ENCODE measurements around the gene SPEM3.
A peak's percentile ranks its signal among the peaks of the same experiment; 100 is the strongest.

SPEM3 gene

DNA sequence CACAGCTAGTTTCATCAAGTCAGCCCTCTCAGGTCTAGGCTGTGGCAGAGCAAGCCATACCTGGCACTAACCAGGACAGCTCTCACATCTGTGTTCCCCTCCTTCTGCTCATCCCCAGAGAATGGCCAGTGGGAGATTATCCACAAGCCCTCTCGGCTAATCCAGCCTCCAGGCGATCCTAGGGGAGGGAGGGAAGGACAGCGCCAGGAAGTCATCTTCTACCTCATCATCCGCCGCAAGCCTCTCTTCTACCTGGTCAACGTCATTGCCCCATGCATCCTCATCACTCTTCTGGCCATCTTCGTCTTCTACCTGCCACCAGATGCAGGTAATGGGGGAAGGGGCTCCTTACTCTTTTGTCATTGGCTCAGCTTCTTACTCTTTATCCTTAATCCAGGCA, 19.8 kb downstream of the SPEM3 start:
- TF ChIP-seq, protein P1, sequence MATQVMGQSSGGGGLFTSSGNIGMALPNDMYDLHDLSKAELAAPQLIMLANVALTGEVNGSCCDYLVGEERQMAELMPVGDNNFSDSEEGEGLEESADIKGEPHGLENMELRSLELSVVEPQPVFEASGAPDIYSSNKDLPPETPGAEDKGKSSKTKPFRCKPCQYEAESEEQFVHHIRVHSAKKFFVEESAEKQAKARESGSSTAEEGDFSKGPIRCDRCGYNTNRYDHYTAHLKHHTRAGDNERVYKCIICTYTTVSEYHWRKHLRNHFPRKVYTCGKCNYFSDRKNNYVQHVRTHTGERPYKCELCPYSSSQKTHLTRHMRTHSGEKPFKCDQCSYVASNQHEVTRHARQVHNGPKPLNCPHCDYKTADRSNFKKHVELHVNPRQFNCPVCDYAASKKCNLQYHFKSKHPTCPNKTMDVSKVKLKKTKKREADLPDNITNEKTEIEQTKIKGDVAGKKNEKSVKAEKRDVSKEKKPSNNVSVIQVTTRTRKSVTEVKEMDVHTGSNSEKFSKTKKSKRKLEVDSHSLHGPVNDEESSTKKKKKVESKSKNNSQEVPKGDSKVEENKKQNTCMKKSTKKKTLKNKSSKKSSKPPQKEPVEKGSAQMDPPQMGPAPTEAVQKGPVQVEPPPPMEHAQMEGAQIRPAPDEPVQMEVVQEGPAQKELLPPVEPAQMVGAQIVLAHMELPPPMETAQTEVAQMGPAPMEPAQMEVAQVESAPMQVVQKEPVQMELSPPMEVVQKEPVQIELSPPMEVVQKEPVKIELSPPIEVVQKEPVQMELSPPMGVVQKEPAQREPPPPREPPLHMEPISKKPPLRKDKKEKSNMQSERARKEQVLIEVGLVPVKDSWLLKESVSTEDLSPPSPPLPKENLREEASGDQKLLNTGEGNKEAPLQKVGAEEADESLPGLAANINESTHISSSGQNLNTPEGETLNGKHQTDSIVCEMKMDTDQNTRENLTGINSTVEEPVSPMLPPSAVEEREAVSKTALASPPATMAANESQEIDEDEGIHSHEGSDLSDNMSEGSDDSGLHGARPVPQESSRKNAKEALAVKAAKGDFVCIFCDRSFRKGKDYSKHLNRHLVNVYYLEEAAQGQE (IDR thresholded peaks at IDR 0.05; ENCODE audit: insufficient read depth in 1 of 2, low read depth in 2 of 2, low read length in 2 of 2), result no peak
- TF ChIP-seq POLR2AphosphoS5 (IDR thresholded peaks at IDR 0.05; ENCODE audit: low read depth, low read length) (no peak), TAF1 (IDR thresholded peaks at IDR 0.05; ENCODE audit: borderline replicate concordance, insufficient read depth, low read length) (no peak), SIN3A (IDR thresholded peaks at IDR 0.05; ENCODE audit: borderline replicate concordance, insufficient read depth, low read length) (no peak), FOXP2 (optimal IDR thresholded peaks at IDR 0.05; ENCODE audit: borderline replicate concordance, extremely low read depth, extremely low read length, insufficient read depth) (no peak)

DNA sequence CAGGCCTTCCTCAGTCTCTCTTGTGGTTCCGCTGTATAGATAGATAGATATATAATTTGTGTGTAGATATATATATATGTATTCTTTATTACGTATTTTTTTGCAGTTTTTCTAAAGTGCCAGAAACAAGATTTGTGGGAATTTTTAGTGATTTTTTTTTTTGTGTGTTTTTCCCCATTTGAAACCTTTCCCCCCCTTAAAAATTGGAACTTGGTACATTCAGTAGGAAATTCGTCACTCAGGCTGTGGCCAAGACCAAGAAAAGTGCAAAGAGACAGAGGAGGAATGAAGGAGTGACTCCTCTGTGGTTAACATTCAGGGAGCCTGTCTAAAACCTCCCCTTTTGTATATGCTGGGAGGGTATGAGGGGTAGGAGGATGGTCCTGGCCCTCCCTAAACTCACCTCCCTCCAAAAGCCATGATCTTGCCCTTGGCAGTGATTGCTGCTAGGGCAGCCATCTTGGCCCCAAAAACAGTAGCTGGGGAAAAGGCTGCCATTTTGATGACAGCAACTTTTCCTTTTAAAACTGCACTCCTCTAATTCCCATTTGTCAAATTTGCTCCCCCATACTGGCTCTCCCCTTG, 31.4 kb downstream of the SPEM3 start:
- TF ChIP-seq, protein P1 (IDR thresholded peaks at IDR 0.05; ENCODE audit: insufficient read depth in 1 of 2, low read depth in 2 of 2, low read length in 2 of 2), result no peak
- TF ChIP-seq FOXP2 (optimal IDR thresholded peaks at IDR 0.05; ENCODE audit: borderline replicate concordance, extremely low read depth, extremely low read length, insufficient read depth), result no peak
- no peak for TF ChIP-seq SIN3A (IDR thresholded peaks at IDR 0.05; ENCODE audit: borderline replicate concordance, insufficient read depth, low read length)
- no peak for TF ChIP-seq TAF1 (IDR thresholded peaks at IDR 0.05; ENCODE audit: borderline replicate concordance, insufficient read depth, low read length)
- no peak for TF ChIP-seq POLR2AphosphoS5 (IDR thresholded peaks at IDR 0.05; ENCODE audit: low read depth, low read length)

DNA sequence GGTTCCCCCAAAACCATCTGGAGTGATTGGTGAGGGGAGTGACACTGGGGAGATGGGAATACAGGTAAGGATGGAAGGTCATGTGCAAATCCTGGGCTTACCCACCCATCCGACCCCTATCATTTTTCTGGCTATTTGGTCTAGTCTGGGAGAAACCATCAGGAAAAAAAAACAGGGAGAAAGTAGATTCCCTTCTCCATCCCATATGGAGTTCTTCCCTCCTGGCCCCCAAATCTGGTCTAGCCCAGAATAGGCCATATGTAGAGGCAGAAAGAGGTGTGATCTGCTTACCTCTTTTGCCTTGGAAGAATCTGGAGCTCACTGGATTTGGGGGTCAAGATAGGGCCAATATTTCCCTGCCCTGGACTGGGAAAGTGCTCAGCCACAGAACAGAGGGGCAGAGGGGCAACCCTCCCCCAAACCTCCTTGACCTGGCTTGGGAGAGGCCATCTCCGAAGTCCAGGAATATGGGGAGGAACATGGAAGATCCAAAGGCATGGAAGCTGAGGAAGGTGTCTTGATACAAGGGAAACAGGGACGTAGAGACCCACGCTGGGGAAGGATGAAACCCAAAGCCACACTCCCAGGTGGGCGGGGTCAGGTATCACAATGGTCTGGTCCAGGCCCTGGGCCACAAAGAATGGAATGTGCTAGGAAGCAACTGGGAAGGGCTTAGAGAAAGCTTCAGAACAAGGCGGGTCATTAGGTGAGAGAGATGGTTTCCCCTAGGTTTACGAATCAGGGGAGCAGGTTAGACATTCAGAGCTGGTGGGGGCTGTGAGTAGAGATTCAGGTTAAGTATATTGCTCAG, 32.4 kb downstream of the SPEM3 start:
- no peak for TF ChIP-seq FOXP2 (optimal IDR thresholded peaks at IDR 0.05; ENCODE audit: borderline replicate concordance, extremely low read depth, extremely low read length, insufficient read depth)
- no peak for TF ChIP-seq POLR2AphosphoS5 (IDR thresholded peaks at IDR 0.05; ENCODE audit: low read depth, low read length)
- TF ChIP-seq, protein P1 (IDR thresholded peaks at IDR 0.05; ENCODE audit: insufficient read depth in 1 of 2, low read depth in 2 of 2, low read length in 2 of 2), result no peak
- no peak for TF ChIP-seq SIN3A (IDR thresholded peaks at IDR 0.05; ENCODE audit: borderline replicate concordance, insufficient read depth, low read length)
- no peak for TF ChIP-seq TAF1 (IDR thresholded peaks at IDR 0.05; ENCODE audit: borderline replicate concordance, insufficient read depth, low read length)

DNA sequence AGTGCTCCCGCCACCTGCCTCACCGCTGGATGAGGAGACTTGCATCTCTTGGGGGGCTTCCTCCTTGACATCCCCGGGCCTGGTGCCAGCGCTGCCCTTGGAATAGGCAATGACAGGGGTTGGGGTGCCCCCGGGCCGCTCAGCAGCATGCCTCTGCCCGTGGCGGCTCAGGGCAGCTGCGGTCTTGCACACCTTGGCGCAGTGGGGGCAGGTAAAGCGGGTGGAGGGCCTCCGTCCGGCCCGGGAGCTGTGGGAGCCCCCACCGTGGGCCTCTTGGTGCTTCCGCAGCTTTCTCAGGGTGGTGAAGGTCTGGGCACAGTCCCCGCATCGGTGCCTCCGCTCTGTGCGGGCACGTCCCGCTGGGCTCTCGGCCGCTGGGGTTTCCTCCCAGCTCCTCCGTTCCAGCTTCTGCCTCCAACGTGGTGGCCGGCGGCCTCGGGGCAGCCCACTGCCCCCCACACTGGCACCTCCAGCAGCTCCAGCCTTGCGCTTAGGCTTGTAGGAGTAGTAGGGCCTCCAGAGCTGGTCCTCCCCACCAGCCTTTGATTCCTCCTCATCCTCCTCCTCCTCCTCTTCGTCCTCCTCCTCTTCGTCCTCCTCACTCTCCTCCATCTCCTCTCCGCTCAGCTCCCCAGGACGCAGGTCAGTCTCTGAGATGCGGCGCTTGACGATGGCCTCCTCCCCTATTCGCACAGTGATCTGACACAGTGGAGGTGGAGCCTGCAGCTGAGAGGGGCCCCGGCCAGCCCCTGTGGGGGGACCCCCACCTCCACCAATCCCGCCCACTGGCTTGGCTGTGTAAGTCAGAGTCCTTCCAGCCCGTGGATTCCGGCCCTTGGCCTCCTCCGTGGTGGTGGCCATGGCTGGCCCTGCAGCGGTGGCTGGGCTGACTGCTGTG, 34.1 kb downstream of the SPEM3 start:
- TF ChIP-seq, protein P1 (IDR thresholded peaks at IDR 0.05; ENCODE audit: insufficient read depth in 1 of 2, low read depth in 2 of 2, low read length in 2 of 2), result no peak
- TF ChIP-seq POLR2AphosphoS5 (IDR thresholded peaks at IDR 0.05; ENCODE audit: low read depth, low read length) (0 out of 2 replicates have a peak, but pooled peaks have one; percentile 5), FOXP2 (optimal IDR thresholded peaks at IDR 0.05; ENCODE audit: borderline replicate concordance, extremely low read depth, extremely low read length, insufficient read depth) (no peak), SIN3A (IDR thresholded peaks at IDR 0.05; ENCODE audit: borderline replicate concordance, insufficient read depth, low read length) (no peak), TAF1 (IDR thresholded peaks at IDR 0.05; ENCODE audit: borderline replicate concordance, insufficient read depth, low read length) (no peak)
